Kidney (tissue), 14 donors: ENCODE data around the gene A4GNT. TPM values are rescaled to one million over a fixed set of nuclear protein-coding genes. Genes with fewer than 3 reads are reported as not detected.

Source experiments
- DNase-seq, 5 donors: peaks; one replicate each; pipeline ENCODE4 v3.0.0-alpha.2; 2013 to 2020
- FAIRE-seq: peaks from 2 replicates; lab custom pipeline; 2012; peaks lifted over from hg19 to GRCh38; lab: Jason Lieb, UNC
- H3K27ac ChIP-seq, 2 donors: one replicate each; pipeline ENCODE4 v1.7.0; 2013; ENCODE audit warnings: low read depth in 2 of 2, low read length in 2 of 2, inconsistent platforms in 1 of 2
- H3K27me3 ChIP-seq: one replicate; pipeline ENCODE4 v1.7.1; 2013; ENCODE audit warnings: low read length, inconsistent platforms; ENCODE audit not compliant: control insufficient read depth, insufficient read depth
- H3K36me3 ChIP-seq, 3 donors: one replicate each; pipeline versions ENCODE4 v1.7.0 to v1.7.1; 2013; ENCODE audit warnings: low read length in 3 of 3, control low read depth in 1 of 3, inconsistent platforms in 1 of 3; ENCODE audit not compliant: insufficient read depth in 3 of 3, control insufficient read depth in 2 of 3
- H3K4me1 ChIP-seq, 3 donors: one replicate each; pipeline versions ENCODE4 v1.7.0 to v1.7.1; 2013; ENCODE audit warnings: low read length in 3 of 3, inconsistent platforms in 1 of 3, low read depth in 1 of 3; ENCODE audit not compliant: control insufficient read depth in 2 of 3, insufficient read depth in 2 of 3
- H3K4me3 ChIP-seq, 3 donors: one replicate each; pipeline versions ENCODE4 v1.7.0 to v1.8.1; 2013; ENCODE audit warnings: low read length in 3 of 3, control low read depth in 1 of 3, inconsistent platforms in 1 of 3
- H3K9ac ChIP-seq, 3 donors: one replicate each; pipeline versions ENCODE4 v1.7.0 to v1.7.1; 2013; ENCODE audit warnings: low read length in 3 of 3, control low read depth in 1 of 3, inconsistent platforms in 1 of 3
- H3K9me3 ChIP-seq, 3 donors: one replicate each; pipeline versions ENCODE4 v1.7.0 to v1.7.1; 2013; ENCODE audit warnings: low read length in 3 of 3, control low read depth in 1 of 3, inconsistent platforms in 1 of 3; ENCODE audit not compliant: control insufficient read depth in 2 of 3, insufficient read depth in 1 of 3
- intact Hi-C: fragments of 100-400 bp; cut with DNase I; formaldehyde crosslinking; loops from one replicate; pipeline ENCODE4 v1.11.1; 2022
- polyA plus RNA-seq: library from polyadenylated mRNA; stranded (reverse); fragments of 350-450 nt; fragmentation: Illumina TruSeq; extraction: RNeasy Lipid Tissue Mini Kit (QIAGEN cat#74804); gene quantifications from one replicate; pipeline ENCODE4 v1.2.3, GENCODE V29; 2014; ENCODE audit warnings: low read depth, low replicate concordance; ENCODE audit not compliant: insufficient read depth
- total RNA-seq: library from RNA; stranded (reverse); fragmentation: NEBNext Ultra II Directional; extraction: Animal tissue kit (Norgen Biotek cat#: 25700); gene quantifications from one replicate; pipeline ENCODE4 v1.2.1, GENCODE V29; 2021
- TF ChIP-seq, protein P1 (sequence below): IDR thresholded peaks from 3 replicates; pipeline ENCODE4 v1.5.1; 2012; ENCODE audit warnings: mild to moderate bottlenecking, moderate library complexity, borderline replicate concordance; ENCODE audit not compliant: insufficient read depth; ENCODE audit errors: extremely low read depth
- donor health status: control.
- donor health status: control.
- donor health status: control.
- donor health status: control.
- donor health status: control.
- donor health status: DM: yes; HTN: yes; CAD: no.
- donor health status: Normal renal cell carcinoma (clear cell type).

A4GNT gene
- total and polyA plus RNA-seq, 2 donors from 2014 or later, result not detected

- Histone ChIP-seq H3K27me3 (no peaks in the 10 kb centered on the region), H3K27ac (no peak overlapping the region), H3K9me3 (peaks cover 0 to 6% (median 0%) of the 10 kb centered on the region in 3 donors), H3K36me3 (no peaks in the 10 kb centered on the region), H3K4me3 (no peak overlapping the region), H3K9ac (no peak overlapping the region), H3K4me1 (peaks cover 0 to 7% (median 3%) of the 10 kb centered on the region in 3 donors)
- TF ChIP-seq, protein P1, sequence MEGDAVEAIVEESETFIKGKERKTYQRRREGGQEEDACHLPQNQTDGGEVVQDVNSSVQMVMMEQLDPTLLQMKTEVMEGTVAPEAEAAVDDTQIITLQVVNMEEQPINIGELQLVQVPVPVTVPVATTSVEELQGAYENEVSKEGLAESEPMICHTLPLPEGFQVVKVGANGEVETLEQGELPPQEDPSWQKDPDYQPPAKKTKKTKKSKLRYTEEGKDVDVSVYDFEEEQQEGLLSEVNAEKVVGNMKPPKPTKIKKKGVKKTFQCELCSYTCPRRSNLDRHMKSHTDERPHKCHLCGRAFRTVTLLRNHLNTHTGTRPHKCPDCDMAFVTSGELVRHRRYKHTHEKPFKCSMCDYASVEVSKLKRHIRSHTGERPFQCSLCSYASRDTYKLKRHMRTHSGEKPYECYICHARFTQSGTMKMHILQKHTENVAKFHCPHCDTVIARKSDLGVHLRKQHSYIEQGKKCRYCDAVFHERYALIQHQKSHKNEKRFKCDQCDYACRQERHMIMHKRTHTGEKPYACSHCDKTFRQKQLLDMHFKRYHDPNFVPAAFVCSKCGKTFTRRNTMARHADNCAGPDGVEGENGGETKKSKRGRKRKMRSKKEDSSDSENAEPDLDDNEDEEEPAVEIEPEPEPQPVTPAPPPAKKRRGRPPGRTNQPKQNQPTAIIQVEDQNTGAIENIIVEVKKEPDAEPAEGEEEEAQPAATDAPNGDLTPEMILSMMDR, result no peak
- intact Hi-C loops, result no loop called here
- DNase-seq (no peak), FAIRE-seq (no peak)
Measured at GRCh38 chr3:138119423-138119766, 12.8 kb downstream of the A4GNT start.

- no peak overlapping the region for H3K9ac ChIP-seq
- H3K36me3 ChIP-seq, result no peaks in the 10 kb centered on the region
- peaks cover 0 to 11% (median 8%) of the 10 kb centered on the region in 3 donors for H3K4me1 ChIP-seq
- H3K27ac ChIP-seq, result no peak overlapping the region
- intact Hi-C loops, result no loop called here
- H3K4me3 ChIP-seq, result no peak overlapping the region
- TF ChIP-seq, protein P1, result peak; percentile 94
- H3K27me3 ChIP-seq, result no peaks in the 10 kb centered on the region
- peaks cover 0 to 5% (median 0%) of the 10 kb centered on the region in 3 donors for H3K9me3 ChIP-seq
- FAIRE-seq, result no peak
- DNase-seq, result peak in 4 of 5 donors; percentile 79 to 85 (median 82)
Measured at GRCh38 chr3:138118612-138119422, 13.4 kb downstream of the A4GNT start.

- H3K9me3 ChIP-seq, result no peaks in the 10 kb centered on the region
- peak within 1 kb of the TSS; percentile 89 to 90 for H3K27ac ChIP-seq
- H3K9ac ChIP-seq, result peak within 1 kb of the TSS; percentile 44 to 82 (median 77)
- FAIRE-seq (no peak), DNase-seq (peak; percentile 82 to 92 (median 89))
- intact Hi-C loops, result no loop called here
- TF ChIP-seq, protein P1, result peak; percentile 42
- no peaks in the 10 kb centered on the region for H3K36me3 ChIP-seq
- H3K27me3 ChIP-seq, result no peaks in the 10 kb centered on the region
- peaks cover 0 to 24% (median 17%) of the 10 kb centered on the region in 3 donors for H3K4me1 ChIP-seq
- peak within 1 kb of the TSS; percentile 64 to 84 (median 73) for H3K4me3 ChIP-seq
Measured at GRCh38 chr3:138114988-138115971, 16.9 kb downstream of the A4GNT start, which contains the start of gene DZIP1L. Gene DZIP1L, minus strand, starts transcription at chr3:138115608. Its CDS starts 11,637 bp downstream, at chr3:138103971.
